Cardiac fibroblast (primary cell): ENCODE data around the gene FEM1A.

Source experiments
- DNase-seq, 2 donors: peaks; one replicate each; pipeline versions ENCODE4 v3.0.0 to v3.0.0-alpha.2; 2010; ENCODE audit warnings: low read depth in 2 of 2
- H3K4me3 ChIP-seq, 2 donors: replicated peaks in 1 of 2; 1 replicate in 1 of 2; 2 replicates in 1 of 2; pipeline ENCODE4 v1.5.1; 2011; ENCODE audit warnings: low read depth in 2 of 2, low read length in 2 of 2, mild to moderate bottlenecking in 2 of 2, moderate library complexity in 1 of 2
- CTCF ChIP-seq: IDR thresholded peaks from one replicate; pipeline ENCODE4 v1.5.1; 2011; ENCODE audit warnings: low read depth, mild to moderate bottlenecking, low read length, inconsistent platforms

The FEM1A gene

GRCh38 chr19:4830768-4831265, 39.3 kb downstream of the FEM1A start:
- no peak for DNase-seq
- peak overlapping the region; percentile 83 to 91 for H3K4me3 ChIP-seq
- TF ChIP-seq CTCF: no peak

- peak; percentile 65 to 77 for DNase-seq
- peak within 1 kb of the TSS; percentile 83 to 91 for H3K4me3 ChIP-seq
- TF ChIP-seq CTCF: peak; percentile 3
These were observed 39.9 kb downstream of the FEM1A start, which contains the start of gene TICAM1 for GRCh38 chr19:4831304-4831978. Gene TICAM1 (minus strand): TSS chr19:4831712. CDS start chr19:4818377, 13,335 bp downstream.

- peak in 1 of 2 donors; percentile 19 for DNase-seq
- H3K4me3 ChIP-seq: peak overlapping the region; percentile 83 to 91
These were observed 40.4 kb downstream of the FEM1A start for GRCh38 chr19:4831979-4832340.

- TF ChIP-seq CTCF: no peak
- no peak for DNase-seq
- no peak overlapping the region for H3K4me3 ChIP-seq
These were observed 41.2 kb downstream of the FEM1A start for GRCh38 chr19:4832776-4833175.

- DNase-seq: no peak
- H3K4me3 ChIP-seq: no peak overlapping the region
- TF ChIP-seq CTCF: no peak
These were observed 47.7 kb downstream of the FEM1A start for GRCh38 chr19:4839192-4839591.

DNA sequence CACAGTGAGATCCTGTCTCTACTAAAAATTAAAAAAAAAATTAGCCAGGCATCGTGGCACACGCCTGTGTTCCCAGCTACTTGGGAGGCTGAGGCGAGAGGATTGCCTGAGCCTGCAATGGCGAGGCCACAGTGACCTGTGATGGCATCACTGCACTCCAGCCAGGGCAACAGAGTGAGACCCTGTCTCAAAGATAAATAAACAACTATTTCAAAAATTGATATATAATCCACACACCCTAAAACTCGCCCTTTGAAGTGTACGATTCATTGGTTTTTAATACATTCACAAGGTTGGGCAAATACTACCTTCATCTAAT, 52.1 kb downstream of the FEM1A start:
- H3K4me3 ChIP-seq: no peak overlapping the region
- no peak for DNase-seq

More for the DNA sequence above, 52.1 kb downstream of the FEM1A start:
- TF ChIP-seq CTCF: no peak
